Measurements from ENCODE around the gene AGT. TPM values are rescaled to one million over a fixed set of nuclear protein-coding genes. Genes with fewer than 3 reads are reported as not detected.

AGT gene
- total RNA-seq: 5.3 TPM

GRCh38 chr1:230713915-230714764 lies at the start of gene AGT:
Gene AGT (minus strand): TSS chr1:230714122. CDS start chr1:230710823, 3,299 bp downstream.

GRCh38 chr1:230747127-230747730 lies 33.3 kb upstream of the AGT start, which contains the start of gene CAPN9:
Gene CAPN9 (plus strand): TSS chr1:230747388. CDS start chr1:230747497, 109 bp downstream.

Other genes starting within 250 kb of the AGT start
- gene COG2, start 71.6 kb downstream of the AGT start, total RNA-seq: 29.4 TPM
- not detected for gene CAPN9, start 33.3 kb upstream of the AGT start, total RNA-seq
- gene C1orf198, start 154.4 kb upstream of the AGT start, total RNA-seq: 23.8 TPM